ENCODE measurements around the gene WBP11.
"Not testable (repeated sequence)": the region's sequence is repeated elsewhere in the genome, so short reads cannot be mapped to it uniquely, and the experiment has no call there.

Gene WBP11

GRCh38 chr12:14770496-14771461, 32.5 kb downstream of the WBP11 start:
- FAIRE-seq, result no peak

- no peak for FAIRE-seq
These were observed 33.2 kb downstream of the WBP11 start for GRCh38 chr12:14769969-14770495.

GRCh38 chr12:14769466-14769968, 33.8 kb downstream of the WBP11 start:
- no peak for FAIRE-seq

GRCh38 chr12:14768823-14769405, 34.4 kb downstream of the WBP11 start:
- FAIRE-seq, result no peak

- FAIRE-seq, result no peak
These were observed 35.7 kb downstream of the WBP11 start for GRCh38 chr12:14767617-14768016.

- FAIRE-seq, result no peak
These were observed 36.5 kb downstream of the WBP11 start for GRCh38 chr12:14766649-14767215.

GRCh38 chr12:14766020-14766419, 37.3 kb downstream of the WBP11 start:
- FAIRE-seq, result not testable (repeated sequence)

- FAIRE-seq, result no peak
These were observed 37.9 kb downstream of the WBP11 start for GRCh38 chr12:14765398-14765797.

- FAIRE-seq, result not testable (repeated sequence)
These were observed 43.5 kb downstream of the WBP11 start for GRCh38 chr12:14759711-14760280.

- FAIRE-seq, result no peak
These were observed 46.7 kb downstream of the WBP11 start for GRCh38 chr12:14756334-14757143.

GRCh38 chr12:14751986-14752385, 51.3 kb downstream of the WBP11 start:
- FAIRE-seq, result no peak

GRCh38 chr12:14743061-14743460, 60.2 kb downstream of the WBP11 start:
- no peak for FAIRE-seq

GRCh38 chr12:14741942-14742341, 61.3 kb downstream of the WBP11 start:
- no peak for FAIRE-seq

- FAIRE-seq, result no peak
These were observed 62.1 kb downstream of the WBP11 start for GRCh38 chr12:14741153-14741552.

- FAIRE-seq, result not testable (repeated sequence)
These were observed 66.8 kb downstream of the WBP11 start for GRCh38 chr12:14736441-14736840.
